Upper lobe of right lung (tissue), 1 donor: ENCODE results near the gene POPDC2. TPM values are rescaled to one million over a fixed set of nuclear protein-coding genes. Genes with fewer than 3 reads are reported as not detected.
A peak's percentile ranks its signal among the peaks of the same experiment; 100 is the strongest.

ENCODE experiments used
- ATAC-seq: fragments of 200-7000 bp; cut with Tn5 transposase; one replicate; pipeline ENCODE4 v1.9.1; 2020; ENCODE audit warnings: mild to moderate bottlenecking, moderate library complexity
- DNase-seq: peaks from one replicate; pipeline ENCODE4 v3.0.0-alpha.2; 2020
- H3K27ac ChIP-seq: fragments of 200-600 bp; one replicate; pipeline ENCODE4 v1.8.0; 2022
- H3K27me3 ChIP-seq: fragments of 200-600 bp; one replicate; pipeline ENCODE4 v1.8.0; 2022; ENCODE audit warnings: mild to moderate bottlenecking
- H3K36me3 ChIP-seq: fragments of 200-600 bp; one replicate; pipeline ENCODE4 v1.8.0; 2022
- H3K4me1 ChIP-seq: fragments of 200-600 bp; one replicate; pipeline ENCODE4 v1.8.0; 2022
- H3K4me3 ChIP-seq: fragments of 200-600 bp; one replicate; pipeline ENCODE4 v1.8.0; 2022; ENCODE audit warnings: mild to moderate bottlenecking
- H3K9me3 ChIP-seq: fragments of 200-600 bp; one replicate; pipeline ENCODE4 v1.8.0; 2022
- CTCF ChIP-seq: fragments of 200-600 bp; IDR thresholded peaks from one replicate; pipeline ENCODE4 v1.8.0; 2022; ENCODE audit warnings: antibody characterized with exemption
- intact Hi-C: fragments of 100-400 bp; cut with DNase I; formaldehyde crosslinking; loops from one replicate; pipeline ENCODE4 v1.11.0; 2022
- long read RNA-seq: library from polyadenylated mRNA; unstranded; transcript quantifications from one replicate; pipeline ENCODE4 v2.0.0, GENCODE V29; 2021
- total RNA-seq: library from RNA; stranded (reverse); fragmentation: NEBNext Ultra II Directional; extraction: Animal tissue kit (Norgen Biotek cat#: 25700); gene quantifications from one replicate; pipeline ENCODE4 v1.2.1, GENCODE V29; 2021
- donor health status: DM: no; HTN: yes; CAD: no; lungs with severe emphysema.

The POPDC2 gene, protein sequence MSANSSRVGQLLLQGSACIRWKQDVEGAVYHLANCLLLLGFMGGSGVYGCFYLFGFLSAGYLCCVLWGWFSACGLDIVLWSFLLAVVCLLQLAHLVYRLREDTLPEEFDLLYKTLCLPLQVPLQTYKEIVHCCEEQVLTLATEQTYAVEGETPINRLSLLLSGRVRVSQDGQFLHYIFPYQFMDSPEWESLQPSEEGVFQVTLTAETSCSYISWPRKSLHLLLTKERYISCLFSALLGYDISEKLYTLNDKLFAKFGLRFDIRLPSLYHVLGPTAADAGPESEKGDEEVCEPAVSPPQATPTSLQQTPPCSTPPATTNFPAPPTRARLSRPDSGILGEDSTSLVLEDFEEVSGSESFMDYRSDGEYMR
- total RNA-seq = 2.7 TPM
- long read RNA-seq, partial matches to known transcripts = 0 of 1 reads
- long read RNA-seq, other reads (novel, unspliced or antisense) = 1 of 1 reads

GRCh38 chr3:119660474-119661440 is at the start of gene POPDC2:
Gene POPDC2 (minus strand): TSS chr3:119660589. CDS start chr3:119660423, 166 bp downstream.
- Histone ChIP-seq H3K4me3 (no peak within 1 kb of the TSS), H3K9me3 (no peaks in the 10 kb centered on the region), H3K36me3 (no peaks in the 10 kb centered on the region), H3K27ac (no peak within 1 kb of the TSS), H3K4me1 (peaks cover 17% of the 10 kb centered on the region), H3K27me3 (no peaks in the 10 kb centered on the region)
- TF ChIP-seq CTCF = no peak
- intact Hi-C loops = no loop called here
- no peak for DNase-seq
- ATAC-seq = no peak

GRCh38 chr3:119703820-119704531 is 43.6 kb upstream of the POPDC2 start:
- no peaks in the 10 kb centered on the region for H3K9me3 ChIP-seq
- H3K27me3 ChIP-seq = no peaks in the 10 kb centered on the region
- no peak for TF ChIP-seq CTCF
- no peaks in the 10 kb centered on the region for H3K36me3 ChIP-seq
- DNase-seq (no peak), ATAC-seq (no peak)
- no peak overlapping the region for H3K27ac ChIP-seq
- intact Hi-C loops = no loop called here
- peaks cover 9% of the 10 kb centered on the region for H3K4me1 ChIP-seq
- H3K4me3 ChIP-seq = no peak overlapping the region

DNA sequence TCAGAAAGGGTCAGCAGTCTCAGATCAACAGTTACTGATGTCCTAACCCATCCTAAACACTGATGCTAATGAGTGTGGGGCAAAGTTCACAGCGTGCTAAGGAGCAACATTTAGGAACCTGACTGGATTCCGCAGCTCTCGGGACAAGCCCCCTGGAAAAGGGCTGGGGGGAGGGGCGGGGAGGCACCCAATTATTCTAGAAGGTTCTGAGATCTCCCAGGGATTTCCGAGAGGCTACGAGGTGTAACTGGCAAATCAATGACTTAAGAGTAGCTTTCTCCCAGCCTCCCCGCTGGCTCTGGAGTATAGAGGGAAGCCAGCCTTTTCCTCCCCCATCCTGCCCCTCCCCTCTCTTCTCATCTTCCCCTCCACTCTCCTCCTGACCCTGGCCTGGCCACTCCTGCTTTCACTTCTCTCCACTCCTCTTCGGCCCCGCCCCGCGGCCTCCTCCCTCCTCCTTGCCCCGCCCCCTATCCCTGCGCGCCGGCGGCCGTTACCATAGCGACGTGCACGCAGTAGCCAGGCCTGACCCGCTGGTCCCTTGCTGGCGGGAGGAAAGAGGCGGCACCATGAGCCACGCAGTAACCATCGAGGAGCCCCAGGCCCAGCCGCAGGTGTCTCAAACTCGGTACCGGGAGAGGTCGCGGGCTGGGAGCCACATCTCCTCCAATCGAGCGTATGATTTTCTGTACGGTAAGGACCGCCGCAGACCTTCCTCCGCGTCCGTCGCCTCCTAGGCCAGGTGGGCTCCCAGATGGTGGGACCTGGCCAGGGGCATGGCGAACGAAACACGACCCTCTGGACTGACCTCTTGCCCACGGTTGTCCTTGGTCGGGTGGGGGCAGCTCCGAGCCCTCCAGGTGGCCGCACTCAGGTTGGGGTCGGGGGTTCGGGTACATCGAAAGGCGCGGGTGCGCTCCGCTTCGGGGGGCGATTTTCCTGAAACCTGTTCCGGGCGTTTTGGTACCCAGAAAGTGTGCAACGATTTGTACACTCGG is 42.4 kb upstream of the POPDC2 start, which contains the start of gene CFAP91:
Gene CFAP91 (plus strand): TSS at position 493 of the 998 bp plus-strand sequence. CDS start 77 bp downstream, at position 570.
- H3K4me1 ChIP-seq = peaks cover 9% of the 10 kb centered on the region
- no peaks in the 10 kb centered on the region for H3K9me3 ChIP-seq
- no peaks in the 10 kb centered on the region for H3K27me3 ChIP-seq
- ATAC-seq (peak; percentile 100), DNase-seq (peak; percentile 99)
- TF ChIP-seq CTCF = no peak
- no peaks in the 10 kb centered on the region for H3K36me3 ChIP-seq
- H3K4me3 ChIP-seq = peak within 1 kb of the TSS; percentile 55
- intact Hi-C loops = no loop called here
- H3K27ac ChIP-seq = no peak within 1 kb of the TSS

DNA sequence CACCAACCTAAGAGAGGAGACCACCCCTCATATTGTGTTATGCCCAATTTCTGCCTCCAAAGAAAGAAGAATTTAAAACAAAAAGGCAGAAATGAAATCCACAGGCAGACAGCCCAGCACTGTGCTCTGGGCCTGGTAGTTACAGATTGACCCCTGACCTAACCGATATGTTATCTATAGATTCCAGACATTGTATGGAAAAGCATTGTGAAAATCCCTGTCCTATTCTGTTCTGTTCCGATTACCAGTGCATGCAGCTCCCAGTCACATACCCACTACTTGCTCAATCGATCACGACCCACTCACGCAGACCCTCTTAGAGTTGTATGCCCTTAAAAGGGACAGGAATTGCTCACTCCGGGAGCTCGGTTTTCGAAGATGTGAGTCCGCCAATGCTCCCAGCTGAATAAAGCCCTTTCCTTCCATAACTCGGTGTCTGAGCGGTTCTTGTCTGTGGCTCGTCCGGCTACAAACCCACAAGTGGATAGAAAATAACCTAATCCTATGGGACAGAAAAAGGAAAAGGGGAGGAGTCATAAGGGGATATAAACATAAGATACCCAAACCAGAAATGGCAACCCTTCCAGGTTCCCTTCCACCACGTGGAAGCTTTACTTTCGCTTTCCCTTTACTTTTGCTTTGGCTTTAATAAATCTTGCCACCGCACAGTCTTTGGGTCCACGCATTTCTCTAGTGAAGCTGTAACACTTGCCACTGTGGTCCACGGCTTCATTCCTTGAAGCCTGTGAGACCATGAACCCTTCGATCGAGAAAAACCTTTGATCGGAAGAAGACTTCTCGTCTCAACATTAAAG is 40.7 kb upstream of the POPDC2 start:
- Histone ChIP-seq H3K4me3 (no peak overlapping the region), H3K27ac (no peak overlapping the region), H3K36me3 (no peaks in the 10 kb centered on the region), H3K27me3 (no peaks in the 10 kb centered on the region), H3K9me3 (no peaks in the 10 kb centered on the region), H3K4me1 (peaks cover 9% of the 10 kb centered on the region)
- ATAC-seq (no peak), DNase-seq (no peak)
- no peak for TF ChIP-seq CTCF
- intact Hi-C loops = no loop called here
